Testis (tissue), 3 donors: ENCODE measurements around the gene ALK. TPM values are rescaled to one million over a fixed set of nuclear protein-coding genes. Genes with fewer than 3 reads are reported as not detected.

Experiments
- DNase-seq: peaks from one replicate; pipeline ENCODE4 v3.0.0-alpha.2; 2019
- H3K27ac ChIP-seq, 2 donors: fragments of 200-600 bp; sonication (generic); one replicate each; pipeline ENCODE4 v1.5.1; 2019
- H3K27me3 ChIP-seq: fragments of 200-600 bp; sonication (generic); one replicate; pipeline ENCODE4 v1.5.1; 2019
- H3K36me3 ChIP-seq: fragments of 200-600 bp; sonication (generic); one replicate; pipeline ENCODE4 v1.5.1; 2017; ENCODE audit warnings: low read depth; ENCODE audit errors: missing control alignments
- H3K4me1 ChIP-seq: fragments of 200-600 bp; sonication (generic); one replicate; pipeline ENCODE4 v1.5.1; 2019
- H3K4me3 ChIP-seq, 2 donors: fragments of 200-600 bp; sonication (generic); one replicate each; pipeline ENCODE4 v1.5.1; 2017 to 2019
- H3K9me3 ChIP-seq: fragments of 200-600 bp; sonication (generic); one replicate; pipeline ENCODE4 v1.5.1; 2017
- POLR2A ChIP-seq: fragments of 450-650 bp; IDR thresholded peaks from one replicate; pipeline ENCODE4 v1.6.1; 2017; ENCODE audit warnings: antibody characterized with exemption, mild to moderate bottlenecking, moderate library complexity
- WGBS, 2 donors: methylation state at CpG; one replicate each; pipeline ENCODE4 v1.1.5; 2018; 5-methylcytosine and 5-hydroxymethylcytosine counted together
- intact Hi-C: fragments of 100-400 bp; cut with DNase I; formaldehyde crosslinking; loops from one replicate; pipeline ENCODE4 v1.15.1; 2023; ENCODE audit warnings: low total_unique reads
- polyA plus RNA-seq: library from polyadenylated mRNA; stranded (reverse); fragments of 350-450 nt; fragmentation: Illumina TruSeq; extraction: RNeasy Lipid Tissue Mini Kit (QIAGEN cat#74804); gene quantifications from one replicate; pipeline ENCODE4 v1.2.3, GENCODE V29; 2014; ENCODE audit warnings: low read depth, low replicate concordance; ENCODE audit not compliant: insufficient read depth
- small RNA-seq, 2 donors: library from RNA; depleted of rRNA; stranded (forward); fragments of <200 nt; gene quantifications; one replicate each; pipeline ENCODE3, GENCODE V24; 2016
- total RNA-seq, 2 donors: library from RNA; depleted of rRNA; stranded (reverse); fragments of >200 nt; gene quantifications; one replicate each; pipeline ENCODE4 v1.2.3, GENCODE V29; 2016
- TF ChIP-seq, protein P1 (sequence below), 3 experiments: fragments of 450-650 bp in 2 of 3; fragments of 200-600 bp in 1 of 3; sonication (generic) in 1 of 3; IDR thresholded peaks; one replicate each; pipeline ENCODE4 v1.5.1; 2016 to 2019; ENCODE audit warnings: antibody characterized with exemption in 3 of 3, mild to moderate bottlenecking in 2 of 3, moderate library complexity in 1 of 3

The ALK gene
- total and polyA plus RNA-seq, 3 donors from 2014 or later: 2.1 to 3.8 (median 3.8) TPM

GRCh38 chr2:29143657-29144056, 777.7 kb downstream of the ALK start:
- no peaks in the 10 kb centered on the region for H3K4me1 ChIP-seq
- no peak for DNase-seq
- H3K4me3 ChIP-seq: no peak overlapping the region
- intact Hi-C loops: no loop called here
- no peaks in the 10 kb centered on the region for H3K9me3 ChIP-seq
- H3K27me3 ChIP-seq: no peaks in the 10 kb centered on the region
- H3K36me3 ChIP-seq: no peaks in the 10 kb centered on the region
- TF ChIP-seq, protein P1, sequence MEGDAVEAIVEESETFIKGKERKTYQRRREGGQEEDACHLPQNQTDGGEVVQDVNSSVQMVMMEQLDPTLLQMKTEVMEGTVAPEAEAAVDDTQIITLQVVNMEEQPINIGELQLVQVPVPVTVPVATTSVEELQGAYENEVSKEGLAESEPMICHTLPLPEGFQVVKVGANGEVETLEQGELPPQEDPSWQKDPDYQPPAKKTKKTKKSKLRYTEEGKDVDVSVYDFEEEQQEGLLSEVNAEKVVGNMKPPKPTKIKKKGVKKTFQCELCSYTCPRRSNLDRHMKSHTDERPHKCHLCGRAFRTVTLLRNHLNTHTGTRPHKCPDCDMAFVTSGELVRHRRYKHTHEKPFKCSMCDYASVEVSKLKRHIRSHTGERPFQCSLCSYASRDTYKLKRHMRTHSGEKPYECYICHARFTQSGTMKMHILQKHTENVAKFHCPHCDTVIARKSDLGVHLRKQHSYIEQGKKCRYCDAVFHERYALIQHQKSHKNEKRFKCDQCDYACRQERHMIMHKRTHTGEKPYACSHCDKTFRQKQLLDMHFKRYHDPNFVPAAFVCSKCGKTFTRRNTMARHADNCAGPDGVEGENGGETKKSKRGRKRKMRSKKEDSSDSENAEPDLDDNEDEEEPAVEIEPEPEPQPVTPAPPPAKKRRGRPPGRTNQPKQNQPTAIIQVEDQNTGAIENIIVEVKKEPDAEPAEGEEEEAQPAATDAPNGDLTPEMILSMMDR (IDR thresholded peaks at IDR 0.05): no peak
- TF ChIP-seq POLR2A: no peak
- WGBS, 2 donors: 72 to 77% methylated on average over 6 of the region's 6 CpGs
- H3K27ac ChIP-seq: no peak overlapping the region

Small RNA genes lying within 50 kb of the gene (small RNA-seq; reads per million reads assigned to genes)
- 0 reads per million in 2 donors for gene RN7SL516P

Other genes with a start within 250 kb of the ALK start
- gene YPEL5, start 225.4 kb upstream of the ALK start, total RNA-seq: 100 to 1,000 TPM; 131 to 181 TPM
- 189 TPM for gene YPEL5, start 225.4 kb upstream of the ALK start, polyA plus RNA-seq